Ureter (tissue), 1 donor: Measurements from ENCODE around the gene TLE3. TPM values are rescaled to one million over a fixed set of nuclear protein-coding genes. Genes with fewer than 3 reads are reported as not detected.

Source experiments
- DNase-seq: peaks from one replicate; pipeline ENCODE4 v3.0.0-alpha.2; 2020; ENCODE audit warnings: low spot score
- total RNA-seq: library from RNA; stranded (reverse); gene quantifications from one replicate; pipeline ENCODE4 v1.2.4, GENCODE V29; 2023
- donor health status: DM: yes; HTN: yes; CAD: no.

The TLE3 gene
- total RNA-seq, 1 donor from 2014 or later, result 37.8 TPM

DNA sequence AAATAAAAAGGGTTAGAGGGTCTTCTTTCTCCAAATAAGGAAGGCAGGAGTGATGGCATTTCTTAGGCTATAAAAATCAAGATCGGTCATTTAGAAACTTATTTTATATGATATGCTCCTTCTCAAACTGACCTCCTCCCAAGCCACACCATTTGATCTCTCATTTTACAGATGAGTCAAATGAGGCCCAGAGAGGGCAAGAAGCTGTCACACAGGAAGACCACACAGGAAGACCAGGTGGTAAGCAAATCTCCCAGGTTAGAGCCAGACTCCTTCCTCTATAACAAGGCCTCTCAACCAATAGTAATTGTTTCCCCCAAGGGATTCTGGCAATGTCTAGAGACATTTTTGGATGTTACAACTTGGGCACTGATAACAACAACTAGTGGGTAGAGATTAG lies 13.8 kb downstream of the TLE3 start:
- DNase-seq, result no peak

- DNase-seq, result no peak
Measured at GRCh38 chr15:70083418-70083817, 14.3 kb downstream of the TLE3 start.

DNA sequence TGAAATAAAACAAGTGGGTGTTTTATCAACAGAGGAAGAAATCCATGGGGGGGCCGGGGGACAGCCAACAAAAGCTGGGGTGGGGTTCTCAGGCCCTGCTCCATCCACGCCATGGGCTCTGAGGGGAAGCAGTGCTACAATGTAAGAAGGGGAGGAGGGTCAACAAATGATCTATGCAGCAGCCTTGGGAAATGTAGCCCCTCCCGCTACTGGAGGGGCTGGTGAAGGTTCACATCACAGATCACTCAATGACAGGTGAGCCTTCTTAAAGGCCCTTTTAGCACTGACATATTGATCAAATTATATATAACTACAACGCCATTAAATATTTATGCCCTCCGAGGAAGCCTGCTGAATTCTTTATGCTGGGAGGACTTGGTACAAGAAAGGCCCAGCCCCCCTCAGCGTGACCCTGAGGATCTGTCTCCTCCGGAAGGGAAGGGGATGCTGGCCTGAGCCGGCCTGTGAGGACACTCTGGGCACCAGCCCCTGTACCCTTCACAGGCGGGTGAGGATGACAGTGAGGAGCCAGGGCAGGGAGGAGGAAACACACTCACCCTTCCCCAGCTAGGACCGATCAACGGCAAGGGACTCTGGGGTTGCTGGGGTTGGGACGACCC lies 15.3 kb downstream of the TLE3 start:
- DNase-seq, result no peak

- no peak for DNase-seq
Measured at GRCh38 chr15:70081612-70082011, 16.1 kb downstream of the TLE3 start.

DNA sequence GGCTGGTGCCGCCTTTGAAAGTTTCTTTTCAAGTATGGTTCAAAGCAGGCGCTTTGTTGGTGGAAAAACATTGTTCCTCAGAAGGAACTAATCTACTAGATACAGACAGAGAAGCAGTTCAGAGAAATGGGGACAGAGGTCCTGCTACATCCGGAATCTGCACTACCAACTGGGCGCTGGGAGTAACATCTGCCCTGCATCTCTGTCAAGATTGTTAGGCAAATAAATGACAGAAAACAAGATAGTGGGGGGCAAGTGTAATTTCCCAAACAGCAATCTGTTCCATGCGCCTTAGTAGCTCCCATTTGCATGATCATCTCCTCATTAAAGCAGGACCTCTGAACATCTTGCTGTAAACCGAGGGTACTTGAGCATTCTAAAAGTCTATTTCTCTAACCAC lies 17.4 kb downstream of the TLE3 start:
- no peak for DNase-seq

- DNase-seq, result no peak
Measured at GRCh38 chr15:70079888-70080287, 17.8 kb downstream of the TLE3 start.

DNA sequence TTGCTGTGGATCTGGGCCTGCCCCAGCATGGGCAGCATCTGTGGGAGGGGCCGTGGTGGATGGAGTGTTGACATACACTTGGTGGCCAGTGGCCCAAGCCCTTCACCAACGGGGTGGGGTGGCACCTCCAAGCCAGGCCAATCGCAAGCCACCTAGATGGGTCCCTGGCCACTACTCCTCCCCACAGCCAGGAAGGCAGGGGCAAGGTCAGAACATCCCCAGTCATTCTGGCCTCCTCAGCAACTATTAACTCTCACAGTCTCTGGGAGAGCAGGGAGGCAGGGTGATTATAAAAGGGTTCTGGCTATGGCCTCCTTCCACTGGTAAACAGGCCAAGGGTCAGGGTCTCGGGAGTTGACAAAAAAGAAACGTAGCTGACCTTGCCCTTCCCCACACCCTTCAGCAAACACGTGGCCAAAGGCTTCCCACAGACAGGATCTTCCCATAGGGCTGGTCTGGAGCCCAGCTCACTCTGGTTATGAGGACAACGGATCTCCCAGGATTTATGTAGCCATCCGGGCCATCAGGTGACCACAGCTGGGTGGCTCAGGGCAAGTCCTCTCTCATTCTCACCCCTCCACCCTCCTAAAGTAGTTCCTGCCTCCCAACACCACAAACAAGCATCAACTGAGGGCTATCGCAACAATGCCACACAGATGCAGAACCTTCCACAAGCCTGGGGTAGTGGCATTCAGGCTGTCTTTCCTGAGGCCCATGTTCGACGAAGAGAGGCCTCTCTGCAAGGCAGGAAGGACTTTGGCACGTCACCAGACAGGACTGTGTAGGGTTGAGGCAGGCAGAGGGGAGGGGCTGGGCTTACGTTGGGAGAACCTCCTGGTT lies 18.9 kb downstream of the TLE3 start:
- DNase-seq, result no peak

DNA sequence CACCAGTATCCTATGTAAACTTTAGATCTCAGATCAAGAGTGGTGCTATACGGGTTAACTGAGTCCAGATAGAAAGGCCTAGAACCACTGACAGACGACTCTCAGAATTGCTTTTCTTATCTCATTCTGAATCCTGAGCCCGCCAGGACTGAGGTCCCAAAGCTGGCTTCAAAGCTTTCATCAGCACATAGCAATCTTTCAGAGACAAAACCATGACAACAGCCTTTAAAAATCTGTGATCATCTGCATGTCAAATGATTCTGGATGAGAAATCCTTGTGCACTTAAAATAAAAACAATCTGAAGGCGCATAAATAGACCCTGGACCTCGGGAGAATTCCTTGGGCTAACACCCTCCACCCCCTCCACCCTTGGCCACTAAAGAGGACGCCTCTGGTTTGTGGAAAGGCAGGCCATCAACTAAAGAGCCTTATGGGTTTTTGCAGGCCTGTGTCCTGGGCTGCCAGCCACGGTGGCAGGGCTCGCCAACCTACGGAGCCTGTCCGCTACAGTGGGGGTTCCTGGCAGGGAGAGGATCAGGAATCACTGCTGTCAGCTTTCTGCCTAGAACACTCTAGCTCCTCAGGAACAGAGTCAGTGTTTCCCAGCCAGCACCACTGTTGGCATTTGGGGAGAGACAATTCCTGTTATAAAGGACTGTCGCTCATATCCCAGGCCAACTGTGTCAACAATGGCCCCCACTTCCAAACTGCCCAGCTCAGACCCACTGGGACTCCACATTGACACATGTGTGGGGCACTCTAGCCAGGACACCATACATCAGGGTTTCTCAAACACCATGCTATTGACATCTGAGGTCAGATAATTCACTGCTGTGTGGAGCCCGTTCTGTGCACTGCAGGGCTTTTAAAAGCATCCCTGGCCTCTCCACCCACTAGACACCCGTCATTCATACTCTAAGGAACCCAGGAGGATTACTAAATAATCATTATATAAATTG lies 20.2 kb downstream of the TLE3 start:
- DNase-seq, result no peak

DNA sequence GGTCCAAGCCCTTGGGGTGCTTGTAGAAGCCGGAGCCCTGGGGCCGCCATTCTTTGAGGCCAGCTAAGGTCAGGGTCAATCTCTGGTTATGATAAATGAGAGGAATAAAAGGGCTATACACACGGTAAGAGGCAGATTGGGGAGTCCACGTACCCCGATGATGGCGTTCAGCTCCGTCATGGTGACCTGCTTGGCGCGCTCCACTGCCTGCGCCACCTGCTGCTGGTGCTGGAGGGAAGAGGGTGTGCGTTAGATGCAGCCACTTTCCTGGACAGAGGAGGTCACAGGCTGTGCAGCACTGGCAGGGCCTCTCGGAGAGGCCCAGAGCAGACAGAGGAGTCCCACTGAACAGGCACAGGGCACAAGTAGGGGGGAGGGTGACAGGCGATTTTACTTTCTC lies 23.3 kb downstream of the TLE3 start:
- no peak for DNase-seq

DNA sequence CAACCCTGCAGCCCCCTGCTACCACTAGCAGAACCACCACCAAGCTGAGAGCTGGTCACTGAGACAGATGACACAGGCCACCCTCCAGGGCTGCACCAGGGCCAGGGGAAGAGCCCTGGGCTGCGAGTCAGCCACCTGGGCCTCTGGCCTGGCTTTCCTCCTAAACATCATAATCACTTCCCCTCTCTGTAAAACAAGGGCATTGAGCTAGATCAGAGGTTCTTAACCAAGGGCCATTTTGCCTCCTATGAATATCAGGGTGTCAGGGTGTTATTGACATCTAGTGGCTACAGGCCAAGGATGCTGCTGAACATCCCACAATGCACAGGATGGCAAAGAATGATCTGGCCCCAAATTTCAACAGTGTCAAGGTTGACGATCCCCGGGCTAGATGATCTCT lies 25.2 kb downstream of the TLE3 start:
- DNase-seq, result no peak

- no peak for DNase-seq
Measured at GRCh38 chr15:70071799-70072198, 25.9 kb downstream of the TLE3 start.

DNA sequence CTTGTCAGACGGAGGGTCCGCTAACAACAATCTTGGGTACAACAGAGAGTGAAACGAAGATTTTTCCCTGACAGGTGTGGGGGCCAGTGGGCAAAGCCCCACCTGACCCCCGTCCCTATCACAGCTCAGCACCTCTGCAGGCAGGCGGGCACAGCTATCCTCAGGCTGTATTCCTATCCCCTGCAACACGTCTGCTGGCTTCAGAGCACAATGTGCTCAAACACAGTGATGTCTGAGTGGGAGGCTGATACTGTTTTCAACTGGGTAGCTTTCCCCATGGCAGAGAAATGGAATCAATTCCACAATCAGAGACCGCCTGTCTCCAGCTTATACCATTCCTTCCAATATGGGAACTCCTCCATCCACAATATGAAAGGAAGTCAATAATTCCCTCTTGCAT lies 28.0 kb downstream of the TLE3 start:
- no peak for DNase-seq

- no peak for DNase-seq
Measured at GRCh38 chr15:70068783-70069565, 28.7 kb downstream of the TLE3 start.

GRCh38 chr15:70067681-70068080 lies 30.0 kb downstream of the TLE3 start:
- no peak for DNase-seq

- no peak for DNase-seq
Measured at GRCh38 chr15:70067011-70067410, 30.7 kb downstream of the TLE3 start.

DNA sequence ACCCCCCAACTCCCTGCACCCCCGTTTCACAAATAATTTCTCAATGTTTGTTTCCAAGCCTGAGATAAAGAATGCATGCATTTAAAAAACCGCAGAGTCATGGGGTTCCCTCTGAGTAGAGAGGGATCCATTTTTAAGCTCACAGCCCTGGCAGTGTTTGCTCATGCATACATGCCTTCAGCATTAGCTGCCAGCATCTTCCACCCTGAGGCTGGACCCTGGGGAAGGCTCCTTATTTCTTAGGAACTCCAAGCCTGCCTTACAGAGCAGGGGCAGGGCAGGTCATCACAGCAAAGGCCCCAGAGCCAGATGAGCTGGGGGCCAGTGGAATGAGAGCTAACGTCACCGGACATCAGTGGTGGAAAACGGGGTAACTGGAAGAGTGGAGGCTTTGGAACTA lies 31.3 kb downstream of the TLE3 start:
- DNase-seq, result no peak

GRCh38 chr15:70066004-70066403 lies 31.7 kb downstream of the TLE3 start:
- no peak for DNase-seq

- DNase-seq, result no peak
Measured at GRCh38 chr15:70065006-70065722, 32.6 kb downstream of the TLE3 start.

DNA sequence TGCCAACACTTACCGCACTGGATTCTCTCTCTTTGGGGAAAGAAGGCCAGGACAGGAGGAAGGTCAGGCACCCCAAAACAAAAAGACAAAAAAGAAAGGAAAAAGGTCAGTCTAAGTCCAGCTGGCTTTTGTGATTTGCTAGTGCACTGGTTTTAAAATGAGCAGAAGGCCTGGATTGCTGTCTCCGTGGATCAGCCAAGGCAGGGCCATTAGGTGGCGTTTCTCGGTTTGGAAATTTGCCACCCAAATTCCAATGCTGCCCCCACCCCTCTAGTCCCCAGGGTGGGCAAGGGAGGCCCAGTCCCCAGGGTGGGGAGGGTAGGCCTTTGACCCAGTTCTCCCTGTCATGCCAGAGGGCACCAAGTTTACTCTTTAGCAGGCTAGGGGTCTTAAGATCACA lies 33.3 kb downstream of the TLE3 start:
- DNase-seq, result no peak

DNA sequence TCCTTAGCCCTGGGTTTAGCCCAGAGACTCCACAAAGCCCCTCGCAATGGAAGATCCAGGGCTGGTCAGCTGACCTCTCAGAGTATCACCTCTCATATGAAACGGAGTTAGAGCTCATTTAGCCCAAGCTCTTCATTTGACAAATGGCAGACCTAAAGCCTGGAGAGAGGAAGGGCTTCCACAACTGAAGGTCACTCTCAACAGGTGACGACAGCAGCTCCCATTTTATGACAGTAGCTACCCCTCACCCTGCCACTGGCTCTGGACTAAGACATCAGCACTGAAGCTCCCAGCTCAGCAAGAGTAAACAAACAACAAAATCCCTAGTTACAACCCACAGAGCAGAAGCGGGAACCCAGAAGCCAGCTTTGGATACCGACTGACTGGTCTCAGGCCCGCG lies 33.7 kb downstream of the TLE3 start:
- no peak for DNase-seq
